Right lobe of liver (tissue), 4 donors: ENCODE measurements around the gene SDF4.

Experiments
- POLR2A ChIP-seq: fragments of 450-650 bp; IDR thresholded peaks from one replicate; pipeline ENCODE4 v1.6.1; 2017; ENCODE audit warnings: antibody characterized with exemption, mild to moderate bottlenecking
- TF ChIP-seq, protein P1 (sequence below), 4 donors: fragments of 200-600 bp in 3 of 4; fragments of 450-650 bp in 1 of 4; IDR thresholded peaks; one replicate each; pipeline versions ENCODE4 v1.5.1 to v1.8.0; 2016 to 2022; ENCODE audit warnings: antibody characterized with exemption in 4 of 4, mild to moderate bottlenecking in 2 of 4
- donor health status: DM: no; HTN: no; CAD: no.
- donor health status: DM: no; HTN: no; CAD: no.
- donor health status: DM: no; HTN: yes; CAD: no.

DNA sequence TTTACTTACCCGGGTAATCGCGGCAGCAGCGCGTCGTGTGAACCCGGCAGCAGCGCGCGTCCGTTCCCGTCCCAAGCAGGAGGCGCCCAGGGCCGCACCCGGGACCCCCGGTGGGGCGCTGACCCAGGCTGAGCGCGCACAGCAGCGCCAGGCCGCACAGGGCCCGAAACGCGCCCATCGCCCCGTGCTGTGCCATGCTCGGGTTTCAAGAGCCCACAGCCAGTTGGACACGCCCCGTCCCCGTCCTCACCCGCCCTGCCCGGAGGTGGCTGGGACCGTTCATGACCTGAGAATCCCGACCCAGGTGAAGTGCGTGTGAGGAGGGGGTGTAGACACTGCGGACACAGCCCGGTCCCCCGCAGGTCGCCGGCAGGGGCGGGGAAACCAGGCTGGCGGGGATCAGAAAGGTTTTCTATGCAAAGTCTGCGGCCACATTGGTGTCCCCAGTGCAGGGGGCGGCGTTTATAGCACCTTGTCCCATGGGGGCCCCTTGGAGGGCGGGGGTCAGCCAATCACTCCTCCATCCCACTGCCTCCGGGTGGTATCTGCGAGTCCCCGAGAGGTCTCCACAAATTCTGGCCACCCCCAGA is 25.3 kb downstream of the SDF4 start, which contains the start of gene TNFRSF18:
- TF ChIP-seq, protein P1, sequence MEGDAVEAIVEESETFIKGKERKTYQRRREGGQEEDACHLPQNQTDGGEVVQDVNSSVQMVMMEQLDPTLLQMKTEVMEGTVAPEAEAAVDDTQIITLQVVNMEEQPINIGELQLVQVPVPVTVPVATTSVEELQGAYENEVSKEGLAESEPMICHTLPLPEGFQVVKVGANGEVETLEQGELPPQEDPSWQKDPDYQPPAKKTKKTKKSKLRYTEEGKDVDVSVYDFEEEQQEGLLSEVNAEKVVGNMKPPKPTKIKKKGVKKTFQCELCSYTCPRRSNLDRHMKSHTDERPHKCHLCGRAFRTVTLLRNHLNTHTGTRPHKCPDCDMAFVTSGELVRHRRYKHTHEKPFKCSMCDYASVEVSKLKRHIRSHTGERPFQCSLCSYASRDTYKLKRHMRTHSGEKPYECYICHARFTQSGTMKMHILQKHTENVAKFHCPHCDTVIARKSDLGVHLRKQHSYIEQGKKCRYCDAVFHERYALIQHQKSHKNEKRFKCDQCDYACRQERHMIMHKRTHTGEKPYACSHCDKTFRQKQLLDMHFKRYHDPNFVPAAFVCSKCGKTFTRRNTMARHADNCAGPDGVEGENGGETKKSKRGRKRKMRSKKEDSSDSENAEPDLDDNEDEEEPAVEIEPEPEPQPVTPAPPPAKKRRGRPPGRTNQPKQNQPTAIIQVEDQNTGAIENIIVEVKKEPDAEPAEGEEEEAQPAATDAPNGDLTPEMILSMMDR (IDR thresholded peaks at IDR 0.05): no peak
- TF ChIP-seq POLR2A: no peak
